Stimulated activated CD4-positive, alpha-beta T cell treated with anti-CD3 and anti-CD28 coated beads, TNF-alpha, amount 100 ng/mL, for 48 hours (primary cell): Measurements from ENCODE around the gene DYNC1LI2.
A peak's percentile ranks its signal among the peaks of the same experiment; 100 is the strongest.
"Not testable (repeated sequence)": the region's sequence is repeated elsewhere in the genome, so short reads cannot be mapped to it uniquely, and the experiment has no call there.

Experiments used
- DNase-seq, 3 donors: peaks; one replicate each; pipeline ENCODE4 v3.0.0-alpha.2; 2020; ENCODE audit warnings: low read depth in 3 of 3

Gene DYNC1LI2

DNA sequence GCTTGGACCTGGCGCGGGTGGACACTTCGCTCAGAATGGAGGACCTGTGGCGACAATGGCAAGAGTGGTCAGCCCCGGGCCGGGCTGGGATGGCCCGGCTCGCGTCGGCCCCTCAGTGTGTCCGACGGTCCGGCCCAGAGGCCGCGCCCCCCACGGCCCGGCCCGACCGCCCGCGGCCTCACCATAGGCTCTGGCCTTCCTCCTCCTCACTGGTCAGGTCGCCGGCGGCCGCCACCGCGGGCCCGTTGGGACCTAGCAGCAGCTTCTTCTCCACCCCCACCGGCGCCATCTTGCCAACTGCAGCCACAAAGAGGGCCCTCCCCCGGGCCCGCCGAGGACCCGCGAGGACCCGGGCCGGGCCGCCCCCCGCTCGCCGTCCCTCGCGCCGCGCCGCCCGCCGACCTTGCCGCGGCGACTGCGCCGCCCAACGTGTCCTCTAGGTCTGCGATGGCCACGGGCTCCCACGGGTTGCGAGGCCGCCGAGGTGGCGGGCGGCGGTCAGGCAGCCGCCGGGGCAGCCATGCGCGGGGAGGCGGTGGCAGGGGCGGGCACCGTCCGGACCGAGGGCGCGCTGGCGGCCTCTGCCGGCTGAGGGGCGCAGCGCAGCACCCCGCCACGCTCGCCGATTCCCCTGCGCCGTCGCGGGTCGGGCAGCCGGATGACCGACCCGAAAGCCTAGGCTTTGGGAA, at the start of gene DYNC1LI2:
Gene DYNC1LI2, minus strand, starts transcription at position 307 of the 689 bp plus-strand sequence. Its CDS starts 18 bp downstream, at position 289.
- peak; percentile 55 to 74 (median 60) for DNase-seq

DNA sequence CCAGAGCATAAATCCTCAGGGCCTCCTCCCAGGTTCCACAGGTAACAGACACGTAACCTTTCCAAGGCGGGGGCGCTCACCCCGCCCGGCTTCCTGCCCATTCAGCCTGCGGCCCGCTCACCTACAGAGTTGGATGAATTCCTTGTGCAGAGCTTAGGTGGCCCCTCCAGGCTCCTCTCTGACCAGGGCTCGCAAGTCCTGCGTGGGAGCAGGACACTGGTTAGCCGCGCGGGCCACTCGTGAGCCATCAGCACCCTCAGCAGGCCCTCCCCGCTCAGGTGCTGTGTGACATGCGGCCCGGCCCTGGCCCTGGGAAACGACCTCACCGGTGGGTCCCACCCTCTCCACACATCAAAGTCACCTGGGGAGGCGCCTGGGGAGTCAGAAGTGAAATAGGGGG, 49.4 kb upstream of the DYNC1LI2 start:
- no peak for DNase-seq

DNA sequence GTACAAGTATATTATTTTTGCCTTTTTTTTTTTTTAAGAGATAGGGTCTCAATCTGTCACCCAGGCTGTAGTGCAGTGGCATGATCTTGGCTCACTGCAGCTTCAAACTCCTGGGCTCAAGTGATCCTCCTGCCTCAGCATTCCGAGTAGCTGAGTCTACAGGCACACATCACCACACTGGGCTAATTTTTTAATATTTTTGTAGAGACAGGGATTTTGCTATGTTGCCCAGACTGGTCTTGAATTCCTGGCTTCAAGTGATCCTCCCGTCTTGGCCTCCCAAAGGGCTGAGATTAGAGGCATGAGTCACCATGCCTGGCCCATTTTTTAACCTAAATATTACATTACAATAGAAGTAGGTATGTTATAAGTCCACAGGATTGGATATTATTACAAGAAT, 46.8 kb upstream of the DYNC1LI2 start:
- no peak for DNase-seq

DNA sequence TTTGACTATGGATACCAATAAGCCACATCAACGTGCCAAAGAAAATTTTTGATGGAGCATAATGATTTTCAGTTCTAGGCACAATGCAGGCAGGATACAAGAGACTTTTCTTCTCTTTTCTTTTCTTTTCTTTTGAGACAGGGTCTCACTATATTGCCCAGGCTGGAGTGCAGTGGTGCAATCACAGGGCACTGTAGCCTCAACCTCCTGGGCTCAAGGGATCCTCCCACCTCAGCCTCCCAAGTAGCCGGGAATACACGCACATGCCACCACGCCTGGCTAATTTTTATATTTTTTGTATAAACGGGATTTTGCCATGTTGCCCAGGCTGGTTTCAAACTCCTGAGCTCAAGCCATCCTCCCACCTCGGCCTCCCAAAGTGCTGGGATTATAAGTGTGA, 42.6 kb upstream of the DYNC1LI2 start:
- DNase-seq = not testable (repeated sequence)

DNA sequence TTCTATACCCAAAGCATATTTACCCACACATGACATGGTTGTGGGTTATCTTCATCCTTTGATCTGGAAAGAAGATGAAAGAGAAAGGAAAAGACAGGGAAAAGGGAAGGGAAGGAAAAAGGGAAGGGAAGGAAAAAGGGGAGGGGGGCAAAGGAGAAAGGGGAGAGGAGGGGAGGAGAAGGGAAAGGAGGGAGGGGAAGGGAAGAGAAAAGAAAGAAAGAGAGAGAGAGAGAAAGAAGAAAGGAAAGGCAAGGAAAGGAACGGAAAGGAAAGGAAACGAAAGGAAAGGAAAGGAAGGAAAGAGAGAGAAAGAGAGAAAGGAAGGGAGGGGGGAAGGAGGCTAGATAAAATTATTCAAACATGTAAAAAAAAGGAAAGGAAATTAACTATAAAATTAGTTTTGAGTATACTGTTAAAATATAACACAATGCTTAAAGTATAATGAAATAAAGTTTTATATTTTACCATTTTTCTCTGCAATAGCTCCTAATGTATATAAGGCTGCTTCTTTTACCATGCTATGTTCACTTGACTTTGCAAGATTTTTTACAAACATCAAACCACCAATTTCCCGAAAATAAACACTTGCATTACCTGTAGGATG, 38.8 kb upstream of the DYNC1LI2 start:
- DNase-seq = no peak

DNA sequence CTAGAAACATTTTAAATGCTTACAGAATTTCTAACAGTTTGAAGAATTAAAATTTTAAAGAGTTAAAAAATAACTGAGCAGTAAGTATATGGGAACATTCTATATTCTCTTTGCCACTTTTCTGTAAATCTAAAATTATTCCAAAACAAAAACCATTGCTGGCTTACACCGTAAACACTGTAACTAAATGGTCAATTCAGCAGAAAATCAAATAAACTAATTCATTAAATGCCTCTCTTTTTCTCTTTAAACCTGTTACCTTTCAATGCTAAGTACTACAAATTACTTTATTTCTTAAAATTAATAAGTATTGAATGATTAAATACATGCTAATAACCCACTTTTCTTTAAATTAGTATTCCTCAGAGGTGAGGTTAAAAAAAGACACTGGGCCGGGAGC, 36.0 kb upstream of the DYNC1LI2 start:
- no peak for DNase-seq

DNA sequence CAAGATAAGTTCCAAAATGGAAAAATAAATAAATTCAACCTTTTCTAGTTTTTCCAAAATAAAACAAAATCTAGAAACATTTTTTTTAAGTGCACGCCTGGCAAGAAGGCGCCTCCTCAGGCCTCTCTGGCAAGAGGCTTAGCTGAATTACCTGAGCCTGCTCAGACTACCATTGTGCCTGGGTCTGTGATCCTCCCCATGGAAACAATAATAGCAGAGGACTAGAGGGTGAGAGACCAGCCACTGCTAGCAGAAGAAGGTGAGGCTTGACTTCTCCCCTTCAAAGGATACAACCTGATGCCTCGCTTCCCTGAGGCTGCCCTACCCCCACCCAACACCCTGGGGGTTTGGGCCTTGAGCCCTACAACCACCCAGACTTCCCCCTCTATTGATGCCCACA, 35.1 kb upstream of the DYNC1LI2 start:
- DNase-seq = no peak

DNA sequence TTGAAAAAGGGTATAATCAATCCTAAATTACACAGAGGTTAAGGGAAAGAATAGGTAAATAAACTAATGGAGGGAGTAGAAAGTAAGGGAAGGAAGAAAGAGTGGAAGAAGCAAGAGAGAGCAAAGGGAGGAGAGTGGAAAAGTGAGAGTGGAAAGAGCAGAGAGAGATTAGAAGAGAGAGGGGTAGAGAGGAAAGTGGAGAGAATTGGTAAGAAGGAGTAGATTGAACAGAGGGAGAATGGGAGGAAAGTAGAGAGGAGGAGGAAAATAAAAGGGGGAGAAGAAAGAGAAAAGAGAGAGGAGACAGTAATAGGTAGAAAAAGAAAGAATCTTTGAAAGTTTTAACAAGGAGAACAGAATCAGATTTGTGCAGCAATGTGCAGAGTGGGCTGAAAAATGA, 25.0 kb upstream of the DYNC1LI2 start:
- DNase-seq = no peak

DNA sequence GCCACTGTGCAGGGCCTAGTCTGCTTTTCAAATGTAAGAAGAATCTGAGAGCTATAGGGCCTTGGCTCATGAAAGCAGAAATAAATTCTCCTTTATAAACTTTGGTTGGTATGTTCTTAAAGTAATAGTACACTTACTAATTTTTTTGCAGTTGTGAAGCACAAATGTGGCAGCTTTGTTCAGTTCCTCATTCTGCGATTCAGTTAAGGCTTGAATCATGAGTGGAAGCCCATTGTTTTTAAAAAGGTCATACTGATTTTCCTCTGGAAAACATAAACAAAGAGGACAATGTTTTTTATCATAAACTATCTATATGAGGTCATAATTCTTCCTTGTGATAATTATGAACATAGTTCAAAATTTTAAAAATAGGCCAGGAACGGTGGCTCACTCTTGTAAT, 23.6 kb upstream of the DYNC1LI2 start:
- DNase-seq = no peak

DNA sequence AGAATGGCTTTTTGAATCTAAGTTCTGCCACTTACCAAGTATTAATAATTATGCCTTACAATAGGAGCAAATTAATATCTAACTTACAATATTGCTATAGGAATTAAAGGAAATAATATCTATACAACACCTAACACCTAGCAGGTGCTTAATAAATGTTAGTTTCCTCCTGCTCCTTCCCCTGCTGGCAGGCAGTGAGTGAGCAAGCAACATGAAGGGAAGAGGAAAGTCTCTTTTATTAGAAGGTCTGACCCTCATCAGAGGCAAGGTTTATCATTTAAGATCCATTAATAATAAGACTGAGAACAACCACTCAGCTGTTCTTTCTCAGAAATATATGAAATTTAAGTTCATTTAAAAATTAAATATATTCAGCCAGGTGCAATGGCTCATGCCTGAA, 6.7 kb upstream of the DYNC1LI2 start:
- no peak for DNase-seq

DNA sequence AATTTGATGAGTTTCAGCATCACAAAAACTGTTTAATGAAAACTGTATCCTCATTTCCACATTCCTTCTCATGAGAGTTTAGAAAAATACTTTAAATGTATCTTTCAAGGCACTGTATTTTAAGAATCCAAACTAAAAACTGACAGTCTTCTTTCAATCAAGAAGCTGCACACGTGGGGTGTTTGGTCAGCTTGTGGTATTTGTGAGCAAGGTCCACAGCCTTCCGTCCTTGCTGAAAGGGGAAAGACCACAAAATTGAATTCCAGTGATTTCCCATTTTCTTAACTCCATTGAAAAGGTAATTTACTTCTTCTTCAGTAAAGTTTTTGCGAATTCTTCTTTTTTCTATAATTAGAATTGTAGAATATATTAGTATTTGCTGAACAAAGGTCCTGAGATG, 3.4 kb upstream of the DYNC1LI2 start:
- DNase-seq = no peak

DNA sequence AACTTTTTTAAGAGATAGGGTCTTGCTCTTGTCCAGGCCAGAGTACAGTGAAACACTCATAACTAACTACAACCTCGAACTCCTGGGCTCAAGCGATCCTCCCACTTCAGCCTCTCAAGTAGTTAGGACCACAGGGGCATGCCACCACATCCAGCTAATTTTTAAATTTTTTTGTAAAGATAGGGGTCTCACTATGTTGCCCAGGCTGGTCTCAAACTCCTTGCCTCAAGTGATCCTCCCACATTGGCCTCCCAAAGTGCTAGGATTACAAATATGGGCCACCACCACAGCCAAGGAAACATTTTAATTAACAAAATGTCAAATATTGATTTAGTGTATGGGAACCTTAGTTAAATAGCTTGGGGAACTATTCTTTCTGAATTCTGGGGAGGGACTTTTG, 2.8 kb upstream of the DYNC1LI2 start:
- DNase-seq = no peak

DNA sequence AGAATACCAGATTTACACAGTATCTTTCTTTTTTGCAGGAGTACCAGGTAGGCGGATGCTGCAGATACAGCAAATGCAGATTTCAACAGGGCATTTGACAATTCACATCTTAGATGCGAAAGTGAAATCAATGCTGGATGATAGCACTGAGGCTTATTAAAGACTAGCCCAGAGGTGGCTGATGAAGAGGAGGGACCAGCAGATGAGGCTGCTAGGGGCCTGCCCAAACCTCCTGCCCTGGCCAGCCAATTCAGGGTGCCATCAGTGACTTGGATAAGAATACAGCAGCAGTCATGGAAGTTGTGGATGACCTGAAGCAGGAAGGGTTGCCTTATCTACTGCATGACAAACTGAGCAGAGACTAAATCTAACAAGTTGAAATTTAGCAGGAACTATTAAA, 1.5 kb upstream of the DYNC1LI2 start:
- no peak for DNase-seq

DNA sequence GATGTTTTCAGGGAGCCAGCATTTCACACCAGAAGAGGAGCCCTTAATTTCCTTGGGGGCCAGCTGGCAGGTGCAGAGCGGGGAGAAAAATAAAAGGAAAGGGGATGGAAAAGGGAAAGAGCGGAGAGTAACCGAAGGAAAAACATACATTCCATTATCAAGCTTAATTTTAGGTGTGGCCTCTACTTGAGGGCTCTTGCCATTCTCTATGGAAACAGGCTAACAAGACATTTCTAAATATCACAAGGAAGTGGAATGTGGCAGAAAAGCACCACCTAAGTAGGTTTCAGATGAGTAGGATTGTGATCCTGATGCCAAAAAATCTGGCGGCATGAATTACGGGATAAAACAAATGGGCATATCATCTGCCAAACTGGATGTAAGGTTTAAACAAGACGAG, 970 bp upstream of the DYNC1LI2 start:
- no peak for DNase-seq

DNA sequence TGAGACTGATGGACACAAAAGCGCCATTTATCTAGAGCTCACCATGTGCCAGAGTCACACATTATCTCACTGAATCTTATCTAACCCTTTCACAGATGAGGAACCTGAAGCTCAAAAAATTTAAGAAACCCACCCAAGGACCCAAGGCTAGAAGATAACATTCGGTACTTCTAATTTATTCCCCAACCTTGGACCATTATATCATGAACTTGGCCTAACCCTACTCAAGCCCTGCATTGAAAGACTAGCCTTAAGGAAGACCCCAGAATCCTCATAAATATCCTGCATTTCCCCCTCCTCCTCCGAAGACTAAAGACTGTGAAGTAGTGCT, 548 bp upstream of the DYNC1LI2 start:
- no peak for DNase-seq

DNA sequence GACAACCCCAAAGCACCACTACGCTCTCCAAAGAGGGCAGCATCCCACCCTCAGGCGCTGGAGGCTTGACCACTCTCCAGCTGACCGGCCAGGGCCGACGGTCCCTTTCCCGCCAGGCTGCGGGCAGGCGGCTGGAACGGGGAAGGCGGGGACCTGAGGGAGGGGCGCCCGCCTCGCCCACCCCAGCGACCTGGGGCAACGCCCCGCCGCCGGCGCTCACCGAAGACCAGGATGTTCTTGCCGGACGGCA, 431 bp downstream of the DYNC1LI2 start:
- no peak for DNase-seq

DNA sequence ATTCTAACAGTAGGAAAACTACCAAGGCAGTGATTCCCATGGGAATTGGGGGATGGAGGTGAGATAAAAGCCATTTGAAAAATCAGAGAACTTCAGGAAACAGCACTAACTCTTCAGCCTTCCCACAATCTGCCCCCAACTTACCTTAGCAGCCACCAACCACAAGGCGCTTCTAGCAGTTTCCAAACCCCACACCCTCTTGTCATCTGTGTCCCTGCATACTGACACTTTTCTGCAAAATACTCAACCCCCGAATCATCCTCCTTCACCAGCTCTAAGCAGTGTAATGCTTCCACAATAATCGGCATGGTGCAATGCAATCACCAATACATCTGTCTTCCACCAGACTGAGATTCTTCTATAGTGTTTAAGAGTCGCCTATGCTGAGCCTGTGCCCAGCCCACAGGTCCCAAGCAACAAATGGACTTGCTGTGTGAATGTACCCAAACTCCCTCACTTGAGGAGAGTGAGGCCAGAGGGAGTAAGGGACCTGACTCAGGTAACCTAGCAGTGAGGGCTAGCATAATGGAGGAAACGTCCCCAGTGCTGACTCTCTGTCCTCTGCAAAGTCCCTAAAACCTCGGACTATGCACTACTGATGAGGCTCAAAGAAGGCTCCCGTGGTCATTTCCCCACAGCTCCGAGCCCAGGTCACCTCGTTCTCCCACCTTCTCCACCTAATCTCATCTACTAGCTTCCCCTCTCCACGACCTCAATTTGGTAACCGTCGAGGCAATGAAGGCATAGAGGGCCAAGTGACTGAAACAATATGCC, 943 bp downstream of the DYNC1LI2 start:
- no peak for DNase-seq

DNA sequence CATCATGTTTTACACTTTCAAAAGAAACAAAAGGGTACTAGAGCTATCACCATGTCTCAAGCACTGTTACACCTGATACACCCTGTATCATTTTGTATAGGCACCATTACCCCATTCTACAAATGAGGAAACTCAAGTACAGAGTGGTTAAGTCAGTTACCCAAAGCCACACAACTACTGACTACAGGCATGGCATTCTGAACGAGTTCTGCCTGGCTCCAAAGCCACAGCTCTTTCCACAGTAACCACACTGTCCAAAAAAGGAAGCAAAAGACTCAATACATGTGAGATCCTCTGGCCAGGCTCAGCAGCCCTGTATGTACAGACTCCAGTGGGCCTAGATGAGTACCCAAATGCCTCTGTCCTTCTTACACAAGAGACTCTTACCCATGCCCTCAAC, 4.7 kb downstream of the DYNC1LI2 start:
- DNase-seq = no peak

DNA sequence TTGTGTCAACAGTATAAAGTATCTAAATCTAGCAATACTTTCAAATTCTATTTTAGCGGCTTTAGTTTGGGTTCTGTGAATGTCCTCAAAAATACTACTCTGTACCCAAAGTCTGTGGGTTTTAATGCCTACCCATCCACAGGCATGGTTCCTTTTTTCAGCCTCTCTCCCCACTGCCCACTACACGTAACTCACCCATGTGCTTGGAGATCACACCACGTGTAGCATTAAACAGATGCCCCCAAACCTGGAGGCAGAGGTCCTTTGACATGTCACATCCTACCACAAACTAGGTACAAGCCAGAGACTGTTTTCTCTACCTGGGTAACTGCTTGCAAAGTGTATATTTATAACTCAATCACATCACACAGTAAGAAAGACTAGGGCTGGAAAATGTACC, 5.4 kb downstream of the DYNC1LI2 start:
- no peak for DNase-seq

DNA sequence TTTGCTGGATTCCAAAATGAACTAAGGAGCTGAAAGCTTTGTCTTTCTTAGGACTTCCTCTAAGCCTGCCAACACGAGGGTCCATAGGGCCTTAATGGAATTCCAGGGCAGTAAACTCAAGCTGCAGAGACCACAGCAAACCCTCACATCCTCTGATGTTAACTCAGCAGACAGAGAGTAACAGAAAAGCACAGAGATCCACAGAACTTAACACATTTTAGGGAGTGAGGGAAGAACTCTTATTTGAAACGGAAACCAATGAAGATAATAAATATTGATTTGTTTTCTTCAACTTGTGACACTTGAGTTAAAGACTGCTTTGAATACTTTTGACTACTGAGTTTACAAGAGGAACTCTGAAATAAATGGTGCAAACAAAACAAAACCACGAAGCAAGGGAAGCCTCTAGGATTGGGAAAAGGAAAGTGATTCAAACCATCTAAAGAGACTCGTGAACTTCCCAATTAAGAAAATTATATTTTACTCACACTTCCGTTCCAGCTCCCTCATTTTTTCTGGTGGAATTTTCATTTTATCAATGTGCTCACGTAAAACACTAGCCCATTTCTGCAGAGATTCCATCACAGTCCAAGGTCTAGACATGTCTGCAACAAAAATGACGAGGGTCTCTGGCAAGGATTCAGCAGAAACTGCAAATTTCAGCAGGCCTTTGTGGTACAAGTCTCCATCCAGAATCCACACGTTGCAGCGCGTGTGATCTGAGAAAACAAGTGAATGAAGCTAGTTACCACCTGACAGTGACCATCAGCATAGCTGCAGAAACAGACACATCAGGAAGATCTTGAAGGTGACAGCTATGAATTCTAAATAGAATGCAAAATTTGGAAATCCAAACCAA, 9.2 kb downstream of the DYNC1LI2 start:
- no peak for DNase-seq

DNA sequence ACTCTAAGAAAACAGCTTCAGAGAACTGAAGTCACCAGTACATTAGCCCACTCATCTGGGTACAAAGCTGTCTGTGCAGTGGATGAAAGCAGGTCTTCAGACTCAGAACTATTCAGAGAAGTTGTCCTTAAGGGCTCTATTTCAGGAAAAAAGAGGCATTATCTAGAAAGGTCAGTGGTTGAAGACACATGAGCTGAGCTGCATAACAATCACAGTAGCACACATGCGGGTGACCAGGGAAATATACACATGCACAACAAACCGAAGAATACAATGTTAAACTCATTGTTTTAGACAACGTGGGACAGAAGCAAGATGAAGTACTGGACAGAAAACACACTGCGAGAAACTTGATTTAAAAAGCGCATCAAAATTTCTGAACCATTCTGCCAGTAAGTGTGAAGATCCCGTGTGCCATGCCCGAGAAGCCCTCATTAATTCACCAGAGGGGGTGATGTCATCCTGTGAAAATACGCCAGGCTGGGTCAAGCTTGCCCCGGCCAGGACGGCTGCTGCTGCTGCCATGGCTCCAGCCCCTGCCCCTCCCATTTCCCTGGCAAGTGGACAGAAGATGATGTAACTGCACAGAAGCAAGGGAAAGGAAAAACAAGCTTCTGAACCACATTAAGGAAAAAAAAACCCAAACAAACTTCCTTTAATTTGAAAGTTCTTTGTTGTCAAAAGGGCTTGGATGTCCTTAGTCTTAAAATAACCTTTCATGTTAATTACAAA, 10.1 kb downstream of the DYNC1LI2 start:
- no peak for DNase-seq

DNA sequence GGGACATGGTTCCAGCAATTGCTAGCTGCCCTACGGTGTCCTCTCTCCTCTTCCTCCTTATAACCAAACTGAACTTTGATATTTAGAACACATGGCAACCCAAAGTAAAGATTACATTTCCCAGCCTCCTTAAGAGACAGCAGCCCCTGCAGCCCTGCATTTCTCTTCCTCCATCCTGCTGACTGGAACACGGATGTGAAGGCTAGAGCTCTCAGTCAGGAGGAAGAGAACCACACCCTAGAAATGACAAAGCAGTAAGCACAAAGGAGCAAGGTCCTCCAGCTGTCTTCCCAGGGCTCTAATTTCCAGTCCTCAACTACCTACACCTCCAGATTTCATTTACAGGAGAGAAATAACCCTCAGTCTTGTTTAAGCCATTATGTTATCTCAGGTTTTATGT, 10.9 kb downstream of the DYNC1LI2 start:
- no peak for DNase-seq
